H1 (cell line): ENCODE data around the gene SLC1A5. TPM values are rescaled to one million over a fixed set of nuclear protein-coding genes. Genes with fewer than 3 reads are reported as not detected.

Source experiments
- CTCF ChIA-PET: fragments of 300-600 bp; sonication (Branson Sonifier 250); formaldehyde crosslinking; loops from one replicate; lab custom pipeline; 2021; ENCODE audit not compliant: partially characterized antibody; lab: Charles Lee
- POLR2A ChIA-PET: fragments of 300-600 bp; sonication (Branson Sonifier 250); formaldehyde crosslinking; loops from one replicate; lab custom pipeline; 2021; ENCODE audit warnings: inconsistent platforms; ENCODE audit not compliant: partially characterized antibody; lab: Charles Lee
- DNase-seq, 2 experiments: peaks; one replicate each; pipeline versions ENCODE4 v3.0.0 to v3.0.0-alpha.2; 2010 to 2022; ENCODE audit warnings: low spot score in 2 of 2, low read depth in 1 of 2, mixed read lengths in 1 of 2
- FAIRE-seq: peaks from 2 replicates; lab custom pipeline; 2011; peaks lifted over from hg19 to GRCh38; lab: Jason Lieb, UNC
- H2AFZ ChIP-seq: 2 replicates; pipeline ENCODE4 v1.8.1; 2012; ENCODE audit warnings: low read length, inconsistent platforms
- H2AK5ac ChIP-seq: 2 replicates; pipeline ENCODE4 v1.6.1; 2013; ENCODE audit warnings: low read depth, low read length
- H2BK120ac ChIP-seq: replicated peaks from 2 replicates; pipeline ENCODE3; 2013; ENCODE audit warnings: low read depth, low read length, inconsistent platforms
- H2BK12ac ChIP-seq: 2 replicates; pipeline ENCODE4 v1.6.1; 2013; ENCODE audit warnings: low read depth, low read length
- H2BK15ac ChIP-seq: 2 replicates; pipeline ENCODE4 v1.6.1; 2013; ENCODE audit warnings: low read length
- H2BK20ac ChIP-seq: 2 replicates; pipeline ENCODE4 v1.6.1; 2013; ENCODE audit warnings: low read length
- H2BK5ac ChIP-seq: 2 replicates; pipeline ENCODE4 v1.6.1; 2013; ENCODE audit warnings: low read depth, low read length
- H3K14ac ChIP-seq: 2 replicates; pipeline ENCODE4 v1.6.1; 2013; ENCODE audit warnings: inconsistent platforms; ENCODE audit not compliant: insufficient read length
- H3K18ac ChIP-seq: 2 replicates; pipeline ENCODE4 v1.6.1; 2013; ENCODE audit warnings: low read length; ENCODE audit errors: extremely low read depth
- H3K23ac ChIP-seq: 2 replicates; pipeline ENCODE4 v1.6.1; 2013; ENCODE audit warnings: inconsistent platforms; ENCODE audit not compliant: insufficient read length
- H3K23me2 ChIP-seq: 2 replicates; pipeline ENCODE4 v1.6.1; 2013; ENCODE audit warnings: low read depth, low read length
- H3K27ac ChIP-seq: 2 replicates; pipeline ENCODE4 v1.6.1; 2011; ENCODE audit warnings: low read depth, low read length, inconsistent platforms
- H3K27me3 ChIP-seq, 4 experiments: replicated peaks in 1 of 4; 1 replicate in 1 of 4; 2 replicates in 3 of 4; pipeline versions ENCODE4 v1.6.1 to v1.8.1; 2011 to 2013; ENCODE audit warnings: low read length in 3 of 4, mild to moderate bottlenecking in 3 of 4, inconsistent platforms in 2 of 4, mixed read lengths in 2 of 4, moderate library complexity in 1 of 4; ENCODE audit not compliant: control insufficient read depth in 3 of 4, insufficient read depth in 3 of 4; ENCODE audit errors: extremely low read depth in 1 of 4
- H3K36me3 ChIP-seq, 4 experiments: 2 replicates each; pipeline versions ENCODE4 v1.6.1 to v1.8.1; 2011 to 2013; ENCODE audit warnings: mild to moderate bottlenecking in 4 of 4, low read length in 3 of 4, moderate library complexity in 2 of 4, control low read depth in 1 of 4, inconsistent platforms in 1 of 4; ENCODE audit not compliant: insufficient read depth in 4 of 4, control insufficient read depth in 2 of 4
- H3K4ac ChIP-seq: replicated peaks from 2 replicates; pipeline ENCODE3; 2013; ENCODE audit warnings: low read length, low read depth, mixed read lengths, inconsistent platforms; ENCODE audit not compliant: insufficient read length
- H3K4me1 ChIP-seq, 4 experiments: replicated peaks in 1 of 4; 1 replicate in 1 of 4; 2 replicates in 3 of 4; pipeline versions ENCODE4 v1.6.1 to v1.8.1; 2011 to 2013; ENCODE audit warnings: low read length in 3 of 4, inconsistent platforms in 2 of 4, mixed read lengths in 1 of 4; ENCODE audit not compliant: insufficient read depth in 4 of 4, control insufficient read depth in 3 of 4
- H3K4me2 ChIP-seq, 2 experiments: 2 replicates each; pipeline versions ENCODE4 v1.6.1 to v1.8.1; 2011 to 2013; ENCODE audit warnings: low read depth in 2 of 2, low read length in 2 of 2, control low read depth in 1 of 2, inconsistent platforms in 1 of 2, mild to moderate bottlenecking in 1 of 2; ENCODE audit not compliant: insufficient read depth in 1 of 2
- H3K4me3 ChIP-seq, 4 experiments: fragments of 200-600, 300-600 bp in 1 of 4; sonication (generic), shearing (Covaris generic), sonication (Bioruptor Twin) in 1 of 4; 2 replicates each; pipeline versions ENCODE4 v1.5.1 to v1.8.1; 2011 to 2016; ENCODE audit warnings: low read length in 4 of 4, low read depth in 3 of 4, control low read depth in 2 of 4, inconsistent platforms in 2 of 4, mild to moderate bottlenecking in 2 of 4, mixed read lengths in 1 of 4, moderate library complexity in 1 of 4; ENCODE audit not compliant: insufficient read depth in 2 of 4; ENCODE audit errors: extremely low read depth in 1 of 4
- H3K56ac ChIP-seq: replicated peaks from 2 replicates; pipeline ENCODE3; 2013; ENCODE audit warnings: low read depth, mild to moderate bottlenecking, mixed read lengths, low read length, inconsistent platforms; ENCODE audit not compliant: insufficient read length
- H3K79me1 ChIP-seq: 2 replicates; pipeline ENCODE4 v1.6.1; 2013; ENCODE audit warnings: low read depth, low read length, control low read depth
- H3K79me2 ChIP-seq, 2 experiments: 2 replicates each; pipeline versions ENCODE4 v1.6.1 to v1.8.1; 2012 to 2013; ENCODE audit warnings: low read length in 2 of 2, mild to moderate bottlenecking in 2 of 2, inconsistent platforms in 1 of 2; ENCODE audit not compliant: insufficient read depth in 2 of 2, control insufficient read depth in 1 of 2
- H3K9ac ChIP-seq, 4 experiments: replicated peaks in 1 of 4; 1 replicate in 1 of 4; 2 replicates in 3 of 4; pipeline versions ENCODE4 v1.6.1 to v1.8.1; 2011 to 2013; ENCODE audit warnings: low read depth in 3 of 4, low read length in 3 of 4, control low read depth in 2 of 4, mild to moderate bottlenecking in 2 of 4, moderate library complexity in 2 of 4, inconsistent platforms in 1 of 4; ENCODE audit errors: extremely low read depth in 1 of 4
- H3K9me3 ChIP-seq, 2 experiments: 2 replicates each; pipeline versions ENCODE4 v1.6.1 to v1.8.1; 2012 to 2013; ENCODE audit warnings: mild to moderate bottlenecking in 2 of 2, moderate library complexity in 2 of 2, control low read depth in 1 of 2, inconsistent platforms in 1 of 2, low read depth in 1 of 2, low read length in 1 of 2, mixed read lengths in 1 of 2; ENCODE audit not compliant: insufficient read depth in 2 of 2
- H4K20me1 ChIP-seq, 2 experiments: replicated peaks in 1 of 2; 2 replicates each; pipeline versions ENCODE3 to v1.8.1; 2011 to 2013; ENCODE audit warnings: inconsistent platforms in 2 of 2, low read length in 2 of 2, mild to moderate bottlenecking in 1 of 2; ENCODE audit not compliant: insufficient read depth in 2 of 2, control insufficient read depth in 1 of 2
- H4K5ac ChIP-seq: 2 replicates; pipeline ENCODE4 v1.6.1; 2013; ENCODE audit warnings: low read length, low read depth, mixed read lengths, inconsistent platforms; ENCODE audit not compliant: insufficient read length
- H4K8ac ChIP-seq: 2 replicates; pipeline ENCODE4 v1.8.0; 2013; ENCODE audit warnings: mild to moderate bottlenecking, moderate library complexity, low read length, inconsistent platforms; ENCODE audit not compliant: insufficient read depth; ENCODE audit errors: extremely low read depth
- H4K91ac ChIP-seq: replicated peaks from 2 replicates; pipeline ENCODE3; 2013; ENCODE audit warnings: low read length, mixed read lengths, inconsistent platforms; ENCODE audit not compliant: insufficient read length
- KDM5A ChIP-seq: fragments of 200-600 bp; IDR thresholded peaks from 2 replicates; pipeline ENCODE4 v1.7.1; 2012; ENCODE audit warnings: mild to moderate bottlenecking, low read length, inconsistent platforms, mixed read lengths
- POLR2AphosphoS5 ChIP-seq: IDR thresholded peaks from 2 replicates; pipeline ENCODE4 v1.6.1; 2011; ENCODE audit warnings: low read depth, low read length
- POU5F1 ChIP-seq: IDR thresholded peaks from 2 replicates; pipeline ENCODE4 v1.6.1; 2011; ENCODE audit warnings: low read depth, mild to moderate bottlenecking, low read length, moderate library complexity
- RFX5 ChIP-seq: IDR thresholded peaks from 2 replicates; pipeline ENCODE4 v1.6.1; 2011; ENCODE audit warnings: low read depth, low read length, improper control_type of control experiment, borderline replicate concordance
- SP4 ChIP-seq: IDR thresholded peaks from 2 replicates; pipeline ENCODE4 v1.6.1; 2012; ENCODE audit warnings: low read length, inconsistent platforms
- TAF1 ChIP-seq: IDR thresholded peaks from 2 replicates; pipeline ENCODE4 v1.6.1; 2011; ENCODE audit warnings: mild to moderate bottlenecking, low read depth, low read length
- USF2 ChIP-seq: IDR thresholded peaks from 2 replicates; pipeline ENCODE4 v1.6.1; 2011; ENCODE audit warnings: low read length, improper control_type of control experiment
- WGBS, 2 experiments: shearing (Covaris generic) in 1 of 2; methylation state at CpG; one replicate each; pipeline versions ENCODE4 v1.1.6 to v1.1.7; 2013 to 2015; ENCODE audit warnings: low lambda C conversion rate in 2 of 2, mixed read lengths in 2 of 2, inconsistent platforms in 1 of 2, low coverage in 1 of 2, missing lambda C conversion rate in 1 of 2; ENCODE audit not compliant: insufficient replicate concordance in 2 of 2, insufficient coverage in 1 of 2, insufficient read length in 1 of 2; ENCODE audit errors: extremely low coverage in 1 of 2, missing lambda C conversion rate in 1 of 2; 5-methylcytosine and 5-hydroxymethylcytosine counted together
- polyA plus RNA-seq, 7 experiments: library from polyadenylated mRNA; depleted of rRNA in 3 of 7; stranded (reverse) in 5 of 7; unstranded in 2 of 7; fragments of >200 nt in 5 of 7; fragments of 200-250 nt in 2 of 7; gene quantifications; 1 replicate in 5 of 7; 2 replicates in 1 of 7; 4 replicates in 1 of 7; pipeline versions ENCODE4 v1.2.1 to v1.2.3, GENCODE V29; 2011 to 2013; ENCODE audit warnings: missing spikeins in 2 of 7, mixed read lengths in 2 of 7
- total RNA-seq: library from RNA; stranded (reverse); fragmentation: NEBNext Ultra II Directional; extraction: Animal tissue kit (Norgen Biotek cat#: 25700); gene quantifications from 2 replicates; pipeline ENCODE4 v1.2.1, GENCODE V29; 2021

The SLC1A5 gene
- total and polyA plus RNA-seq, 2 of the 8 experiments (the other 6 are each of a cell fraction or from before 2014, with no cell fraction given), result 291 to 351 TPM

GRCh38 chr19:46834984-46835383 lies 46.6 kb upstream of the SLC1A5 start:
- Histone ChIP-seq H3K23ac (no peak overlapping the region), H2BK120ac (no peak overlapping the region), H2BK20ac (no peak overlapping the region), H2AK5ac (no peak overlapping the region), H3K4ac (no peak overlapping the region), H3K14ac (no peak overlapping the region), H3K9me3 (no peaks in the 10 kb centered on the region), H3K79me1 (0 out of 2 replicates have a peak, but pooled peaks cover 4% of the 10 kb centered on the region), H2BK5ac (no peak overlapping the region), H3K36me3 (peaks cover 4 to 14% (median 9%) of the 10 kb centered on the region in 4 experiments; a peak in 6 of 8 replicates), H3K4me1 (no peaks in the 10 kb centered on the region), H2BK15ac (no peak overlapping the region), H3K4me3 (no peak overlapping the region), H4K20me1 (peaks cover 0 to 1% of the 10 kb centered on the region in 2 experiments), H2BK12ac (no peak overlapping the region), H3K56ac (no peak overlapping the region), H3K18ac (no peak overlapping the region), H4K91ac (no peak overlapping the region), H4K5ac (no peak overlapping the region), H3K23me2 (peaks cover under 1% of the 10 kb centered on the region; the same call in 1 of the 2 replicates), H2AFZ (no peak overlapping the region), H3K27ac (no peak overlapping the region), H3K27me3 (no peaks in the 10 kb centered on the region), H3K4me2 (no peak overlapping the region), H3K9ac (no peak overlapping the region), H4K8ac (no peak overlapping the region), H3K79me2 (no peaks in the 10 kb centered on the region)
- ChIA-PET POLR2A (interaction anchor here (0.9 to 1.8 kb wide), 3 partner anchors 13 to 48 kb away, joined by 3 to 4 read pairs (median 4); no protein-coding TSS in a partner anchor), CTCF (no interaction called here)
- no peak for DNase-seq
- WGBS, 2 experiments, result 94% methylated on average over 6 of the region's 6 CpGs; no CpG with 5 or more reads in 1 of the 2 experiments
- no peak for FAIRE-seq
- TF ChIP-seq SP4 (no peak), KDM5A (no peak), POU5F1 (no peak), TAF1 (no peak), USF2 (no peak), POLR2AphosphoS5 (no peak), RFX5 (no peak)
